ENCODE results near the gene PTPRU. TPM values are rescaled to one million over a fixed set of nuclear protein-coding genes. Genes with fewer than 3 reads are reported as not detected.

PTPRU gene
- total and polyA plus RNA-seq, 9 donors, result 8.0 to 14.6 (median 12.0) TPM

GRCh38 chr1:29303201-29304024, 67.1 kb downstream of the PTPRU start:
- H3K27me3 ChIP-seq (ENCODE audit: control insufficient read depth, insufficient read depth, low read length), result no peaks in the 10 kb centered on the region
- 85% methylated on average over 20 of the region's 28 CpGs for WGBS (ENCODE audit: insufficient coverage)
- DNase-seq, result no peak

GRCh38 chr1:29304025-29304684, 67.8 kb downstream of the PTPRU start:
- Histone ChIP-seq H3K4me1 (ENCODE audit: control insufficient read depth, insufficient read depth, low read length) (no peaks in the 10 kb centered on the region), H3K4me3 (ENCODE audit: low read length) (no peak overlapping the region), H3K27me3 (ENCODE audit: control insufficient read depth, insufficient read depth, low read length) (no peaks in the 10 kb centered on the region), H3K36me3 (ENCODE audit: control insufficient read depth, insufficient read depth, low read length) (peaks cover 2% of the 10 kb centered on the region), H3K9me3 (replicated peaks; ENCODE audit: control insufficient read depth, low read depth, low read length) (no peaks in the 10 kb centered on the region), H3K27ac (ENCODE audit: low read length) (no peak overlapping the region)
- WGBS (ENCODE audit: insufficient coverage), result 71% methylated on average over 8 of the region's 8 CpGs
- no peak for DNase-seq

More at GRCh38 chr1:29303201-29304024, 67.1 kb downstream of the PTPRU start:
- no peaks in the 10 kb centered on the region for H3K9me3 ChIP-seq (replicated peaks; ENCODE audit: control insufficient read depth, low read depth, low read length)
- H3K4me1 ChIP-seq (ENCODE audit: control insufficient read depth, insufficient read depth, low read length), result no peaks in the 10 kb centered on the region
- H3K36me3 ChIP-seq (ENCODE audit: control insufficient read depth, insufficient read depth, low read length), result peaks cover 2% of the 10 kb centered on the region
- H3K4me3 ChIP-seq (ENCODE audit: low read length), result no peak overlapping the region
- no peak overlapping the region for H3K27ac ChIP-seq (ENCODE audit: low read length)

DNA sequence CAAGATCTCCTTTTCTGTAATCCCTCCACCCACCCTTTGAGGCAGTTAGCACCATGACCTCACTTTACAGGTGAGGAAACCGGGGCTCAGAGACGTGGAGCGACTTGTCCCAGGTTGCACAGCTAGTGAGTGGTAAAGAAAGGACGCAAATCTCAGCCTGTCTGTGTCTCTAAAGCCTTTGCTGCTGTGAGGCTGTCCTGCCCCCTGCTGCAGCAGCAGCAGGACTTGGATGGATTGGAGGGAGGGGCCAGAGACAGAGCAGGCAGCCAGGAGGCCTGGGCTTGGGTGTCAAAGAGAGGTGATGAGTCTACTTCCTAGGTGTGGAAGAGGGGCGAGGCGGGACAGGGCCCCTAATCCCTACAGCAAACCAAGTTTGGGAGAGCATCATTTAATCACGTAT, 69.6 kb downstream of the PTPRU start:
- Histone ChIP-seq H3K36me3 (ENCODE audit: control insufficient read depth, insufficient read depth, low read length) (peaks cover 2% of the 10 kb centered on the region), H3K4me1 (ENCODE audit: control insufficient read depth, insufficient read depth, low read length) (no peaks in the 10 kb centered on the region), H3K27ac (ENCODE audit: low read length) (no peak overlapping the region), H3K4me3 (ENCODE audit: low read length) (no peak overlapping the region), H3K27me3 (ENCODE audit: control insufficient read depth, insufficient read depth, low read length) (no peaks in the 10 kb centered on the region), H3K9me3 (replicated peaks; ENCODE audit: control insufficient read depth, low read depth, low read length) (no peaks in the 10 kb centered on the region)
- WGBS (ENCODE audit: insufficient coverage), result 75% methylated on average over 6 of the region's 7 CpGs
- DNase-seq, result no peak

- WGBS (ENCODE audit: insufficient coverage), result 92% methylated on average over 9 of the region's 10 CpGs
- Histone ChIP-seq H3K4me1 (ENCODE audit: control insufficient read depth, insufficient read depth, low read length) (no peaks in the 10 kb centered on the region), H3K27me3 (ENCODE audit: control insufficient read depth, insufficient read depth, low read length) (no peaks in the 10 kb centered on the region), H3K9me3 (replicated peaks; ENCODE audit: control insufficient read depth, low read depth, low read length) (no peaks in the 10 kb centered on the region), H3K27ac (ENCODE audit: low read length) (no peak overlapping the region), H3K4me3 (ENCODE audit: low read length) (no peak overlapping the region), H3K36me3 (ENCODE audit: control insufficient read depth, insufficient read depth, low read length) (peaks cover 2% of the 10 kb centered on the region)
- no peak for DNase-seq
Measured at GRCh38 chr1:29306471-29307140, 70.3 kb downstream of the PTPRU start.

GRCh38 chr1:29309075-29309474, 72.8 kb downstream of the PTPRU start:
- H3K36me3 ChIP-seq (ENCODE audit: control insufficient read depth, insufficient read depth, low read length), result peaks cover 2% of the 10 kb centered on the region
- no peak overlapping the region for H3K4me3 ChIP-seq (ENCODE audit: low read length)
- DNase-seq, result no peak
- H3K27ac ChIP-seq (ENCODE audit: low read length), result no peak overlapping the region
- H3K27me3 ChIP-seq (ENCODE audit: control insufficient read depth, insufficient read depth, low read length), result no peaks in the 10 kb centered on the region
- 68% methylated on average over 5 of the region's 6 CpGs for WGBS (ENCODE audit: insufficient coverage)
- H3K9me3 ChIP-seq (replicated peaks; ENCODE audit: control insufficient read depth, low read depth, low read length), result no peaks in the 10 kb centered on the region
- no peaks in the 10 kb centered on the region for H3K4me1 ChIP-seq (ENCODE audit: control insufficient read depth, insufficient read depth, low read length)

- Histone ChIP-seq H3K4me3 (ENCODE audit: low read length) (no peak overlapping the region), H3K4me1 (ENCODE audit: control insufficient read depth, insufficient read depth, low read length) (no peaks in the 10 kb centered on the region), H3K9me3 (replicated peaks; ENCODE audit: control insufficient read depth, low read depth, low read length) (no peaks in the 10 kb centered on the region), H3K36me3 (ENCODE audit: control insufficient read depth, insufficient read depth, low read length) (no peaks in the 10 kb centered on the region), H3K27ac (ENCODE audit: low read length) (no peak overlapping the region), H3K27me3 (ENCODE audit: control insufficient read depth, insufficient read depth, low read length) (no peaks in the 10 kb centered on the region)
- DNase-seq, result no peak
- WGBS (ENCODE audit: insufficient coverage), result 77% methylated on average over 5 of the region's 5 CpGs
Measured at GRCh38 chr1:29309621-29310020, 73.3 kb downstream of the PTPRU start.

- Histone ChIP-seq H3K4me1 (ENCODE audit: control insufficient read depth, insufficient read depth, low read length) (no peaks in the 10 kb centered on the region), H3K4me3 (ENCODE audit: low read length) (no peak overlapping the region), H3K36me3 (ENCODE audit: control insufficient read depth, insufficient read depth, low read length) (peaks cover 5% of the 10 kb centered on the region), H3K27me3 (ENCODE audit: control insufficient read depth, insufficient read depth, low read length) (no peaks in the 10 kb centered on the region), H3K27ac (ENCODE audit: low read length) (no peak overlapping the region), H3K9me3 (replicated peaks; ENCODE audit: control insufficient read depth, low read depth, low read length) (no peaks in the 10 kb centered on the region)
- no peak for DNase-seq
- 87% methylated on average over 8 of the region's 9 CpGs for WGBS (ENCODE audit: insufficient coverage)
Measured at GRCh38 chr1:29310616-29311180, 74.4 kb downstream of the PTPRU start.

DNA sequence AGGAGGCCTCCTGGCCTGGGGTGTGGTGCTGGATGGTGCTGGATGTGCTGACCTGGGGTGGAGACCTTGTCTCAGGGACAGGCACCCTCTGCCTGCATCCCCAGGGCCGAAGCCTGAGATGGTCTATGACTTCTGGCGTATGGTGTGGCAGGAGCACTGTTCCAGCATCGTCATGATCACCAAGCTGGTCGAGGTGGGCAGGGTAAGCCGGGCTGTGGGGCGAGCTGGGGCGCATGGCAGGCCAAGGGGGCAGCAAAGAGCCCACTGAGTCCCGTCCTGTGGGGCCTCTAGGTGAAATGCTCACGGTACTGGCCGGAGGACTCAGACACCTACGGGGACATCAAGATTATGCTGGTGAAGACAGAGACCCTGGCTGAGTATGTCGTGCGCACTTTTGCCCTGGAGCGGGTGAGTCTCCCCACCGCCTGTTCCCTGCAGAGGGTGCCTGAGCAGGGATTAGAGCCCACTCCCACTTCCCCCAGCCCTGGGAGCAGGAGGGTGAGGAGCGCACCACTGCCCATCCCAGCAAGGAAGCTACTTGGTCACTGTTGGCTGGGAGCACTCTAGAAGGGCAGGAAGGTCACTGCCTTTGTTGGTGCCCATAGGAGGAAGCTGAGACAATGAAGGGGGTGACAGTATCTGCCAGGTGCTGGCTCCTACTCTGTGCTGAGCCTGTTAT, 75.2 kb downstream of the PTPRU start:
- Histone ChIP-seq H3K36me3 (ENCODE audit: control insufficient read depth, insufficient read depth, low read length) (peaks cover 7% of the 10 kb centered on the region), H3K27ac (ENCODE audit: low read length) (no peak overlapping the region)

DNA sequence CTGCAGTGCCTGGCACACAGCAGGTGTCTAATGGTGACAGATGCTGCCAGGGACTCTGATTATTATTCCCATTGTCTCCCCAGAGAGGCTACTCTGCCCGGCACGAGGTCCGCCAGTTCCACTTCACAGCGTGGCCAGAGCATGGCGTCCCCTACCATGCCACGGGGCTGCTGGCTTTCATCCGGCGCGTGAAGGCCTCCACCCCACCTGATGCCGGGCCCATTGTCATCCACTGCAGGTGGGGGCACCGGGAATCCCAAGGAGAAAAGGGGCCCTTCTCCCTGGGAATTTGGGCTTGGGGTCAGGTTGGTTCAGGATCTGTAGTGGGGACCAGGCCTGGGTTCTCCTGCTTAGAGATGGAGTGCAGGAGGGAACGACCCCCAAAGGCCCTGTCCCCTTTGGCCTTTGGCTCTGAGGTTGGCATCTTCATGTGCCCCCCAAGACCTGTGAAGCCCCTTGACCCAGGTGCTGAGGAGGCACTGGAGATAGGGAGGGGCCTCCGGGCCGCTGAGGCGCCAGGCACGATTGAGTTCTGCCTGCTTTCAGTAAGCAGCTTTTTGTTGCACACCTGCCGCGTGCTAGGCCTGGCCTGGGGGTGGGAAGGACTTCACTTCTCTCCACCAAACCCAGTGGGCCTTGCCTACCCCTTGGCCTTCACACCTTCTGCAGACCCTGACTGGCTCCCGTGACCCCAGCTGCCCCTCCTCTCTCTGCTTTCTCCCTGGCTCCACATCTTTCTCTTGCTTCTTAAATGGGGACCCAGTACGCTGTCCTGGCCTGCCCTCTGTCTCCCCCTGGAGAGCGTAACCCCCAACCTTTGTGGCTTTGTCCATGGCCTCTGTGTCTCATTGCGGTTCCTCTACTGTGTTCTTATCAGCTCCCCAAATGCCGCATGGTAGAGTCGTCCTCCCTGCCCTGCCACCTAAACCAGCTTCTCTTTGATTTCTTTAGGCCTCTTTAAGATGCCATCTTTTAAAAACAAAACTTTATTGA, 76.4 kb downstream of the PTPRU start:
- WGBS (ENCODE audit: insufficient coverage), result 91% methylated on average over 18 of the region's 24 CpGs
- H3K36me3 ChIP-seq (ENCODE audit: control insufficient read depth, insufficient read depth, low read length), result peaks cover 13% of the 10 kb centered on the region
- no peak for DNase-seq
- no peaks in the 10 kb centered on the region for H3K4me1 ChIP-seq (ENCODE audit: control insufficient read depth, insufficient read depth, low read length)
- H3K9me3 ChIP-seq (replicated peaks; ENCODE audit: control insufficient read depth, low read depth, low read length), result no peaks in the 10 kb centered on the region
- H3K27me3 ChIP-seq (ENCODE audit: control insufficient read depth, insufficient read depth, low read length), result no peaks in the 10 kb centered on the region
- no peak overlapping the region for H3K27ac ChIP-seq (ENCODE audit: low read length)
- no peak overlapping the region for H3K4me3 ChIP-seq (ENCODE audit: low read length)

More for the DNA sequence above, 75.2 kb downstream of the PTPRU start:
- no peak for DNase-seq
- Histone ChIP-seq H3K9me3 (replicated peaks; ENCODE audit: control insufficient read depth, low read depth, low read length) (no peaks in the 10 kb centered on the region), H3K4me1 (ENCODE audit: control insufficient read depth, insufficient read depth, low read length) (no peaks in the 10 kb centered on the region), H3K4me3 (ENCODE audit: low read length) (no peak overlapping the region), H3K27me3 (ENCODE audit: control insufficient read depth, insufficient read depth, low read length) (no peaks in the 10 kb centered on the region)
- whole genome bisulfite sequencing (ENCODE audit: insufficient coverage), result 89% methylated on average over 15 of the region's 16 CpGs
